GM12891 (cell line): Measurements from ENCODE around the gene MEGF8.

Experiments
- POLR2A ChIP-seq: IDR thresholded peaks from 2 replicates; pipeline ENCODE4 v1.6.1; 2011; ENCODE audit warnings: low read depth, low read length, control low read depth
- POLR2AphosphoS5 ChIP-seq: IDR thresholded peaks from 2 replicates; pipeline ENCODE4 v1.6.1; 2011; ENCODE audit warnings: low read depth, low read length, control low read depth
- TAF1 ChIP-seq: IDR thresholded peaks from 2 replicates; pipeline ENCODE4 v1.6.1; 2011; ENCODE audit warnings: low read depth, low read length, control low read depth

- no peak for TF ChIP-seq POLR2A
- TF ChIP-seq POLR2AphosphoS5 = 0 out of 2 replicates have a peak, but pooled peaks have one; percentile 42
- peak; percentile 59 for TF ChIP-seq TAF1
Observed at GRCh38 chr19:42325308-42325895, at the start of gene MEGF8.
